Neural crest cell (in vitro differentiated cells): Measurements from ENCODE around the gene PEX5L. TPM values are rescaled to one million over a fixed set of nuclear protein-coding genes. Genes with fewer than 3 reads are reported as not detected.

Experiments
- DNase-seq: peaks from one replicate; pipeline ENCODE4 v3.0.0; 2021; ENCODE audit warnings: low read depth, mixed read lengths, low spot score
- H3K27ac Mint-ChIP-seq: one replicate; pipeline ENCODE4 v1.8.0; 2021; ENCODE audit warnings: mild to moderate bottlenecking, mixed read lengths; ENCODE audit not compliant: unreplicated experiment
- H3K27me3 Mint-ChIP-seq: 2 replicates; pipeline ENCODE4 v1.8.0; 2021; ENCODE audit warnings: low read depth, mild to moderate bottlenecking, mixed read lengths
- H3K36me3 Mint-ChIP-seq: 2 replicates; pipeline ENCODE4 v1.8.0; 2021; ENCODE audit warnings: low read depth, mild to moderate bottlenecking, mixed read lengths
- H3K4me1 Mint-ChIP-seq: 2 replicates; pipeline ENCODE4 v1.8.0; 2021; ENCODE audit warnings: mixed read lengths
- H3K4me3 Mint-ChIP-seq: one replicate; pipeline ENCODE4 v1.8.0; 2021; ENCODE audit warnings: mild to moderate bottlenecking, mixed read lengths
- H3K9me3 Mint-ChIP-seq: 2 replicates; pipeline ENCODE4 v1.8.0; 2021; ENCODE audit warnings: mixed read lengths
- CTCF ChIP-seq: fragments of 200-600 bp; sonication (generic); conservative IDR thresholded peaks from 2 replicates; pipeline ENCODE4 v1.5.0; 2021; ENCODE audit warnings: antibody characterized with exemption, mild to moderate bottlenecking
- total RNA-seq: library from RNA; stranded (reverse); gene quantifications from 2 replicates; pipeline ENCODE4 v1.2.1, GENCODE V29; 2021

PEX5L gene
- total RNA-seq, 1 donor from 2014 or later: 0.96 TPM

DNA sequence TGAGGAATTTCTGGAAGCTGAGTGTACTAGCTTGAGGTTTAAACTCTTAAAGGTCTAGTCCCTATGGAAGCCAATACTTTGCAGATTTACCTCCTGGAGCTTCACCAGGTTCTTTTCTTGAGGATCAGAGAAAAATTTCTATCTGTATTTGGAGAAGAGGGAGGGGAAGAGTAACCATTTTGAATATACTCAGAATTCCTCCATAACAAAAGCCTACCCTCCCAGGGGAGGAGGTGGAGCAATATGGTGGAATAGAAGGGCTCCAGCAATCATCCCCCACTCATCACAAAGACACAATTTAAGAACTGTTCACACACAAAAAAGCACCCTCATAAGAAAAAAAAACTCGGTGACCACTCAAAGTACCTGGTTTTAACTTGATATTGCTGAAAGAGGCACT is 36.0 kb upstream of the PEX5L start:
- no peak for DNase-seq
- no peak overlapping the region for H3K4me3 Mint-ChIP-seq
- H3K27me3 Mint-ChIP-seq: no peaks in the 10 kb centered on the region
- H3K36me3 Mint-ChIP-seq: no peaks in the 10 kb centered on the region
- TF ChIP-seq CTCF: no peak
- H3K27ac Mint-ChIP-seq: no peak overlapping the region
- H3K4me1 Mint-ChIP-seq: no peaks in the 10 kb centered on the region
- H3K9me3 Mint-ChIP-seq: peaks cover 8% of the 10 kb centered on the region

DNA sequence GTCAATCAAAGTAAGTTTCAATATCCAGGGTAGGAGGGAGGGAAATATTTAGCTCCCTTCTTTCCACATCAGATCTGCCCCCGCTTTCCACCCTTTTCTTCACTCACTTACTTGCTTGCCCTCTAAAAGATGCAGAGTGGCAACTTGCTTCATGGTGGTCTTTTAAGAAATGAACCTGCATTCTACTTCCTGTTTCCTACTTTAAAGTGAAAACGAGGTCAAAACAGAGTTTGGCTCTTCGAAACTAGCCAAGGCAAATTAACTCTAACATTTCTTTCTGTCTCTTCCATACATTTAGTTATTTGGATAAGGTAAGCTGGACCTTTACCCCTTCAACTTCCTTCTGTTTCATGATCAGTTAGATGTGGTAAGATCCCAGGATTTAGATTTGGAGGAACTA is 34.2 kb upstream of the PEX5L start:
- DNase-seq: no peak
- Mint-ChIP-seq H3K4me3 (no peak overlapping the region), H3K27ac (no peak overlapping the region), H3K9me3 (peaks cover 3% of the 10 kb centered on the region), H3K4me1 (no peaks in the 10 kb centered on the region), H3K27me3 (no peaks in the 10 kb centered on the region), H3K36me3 (no peaks in the 10 kb centered on the region)
- no peak for TF ChIP-seq CTCF

GRCh38 chr3:180068023-180068422 is 31.3 kb upstream of the PEX5L start:
- no peak overlapping the region for H3K27ac Mint-ChIP-seq
- H3K27me3 Mint-ChIP-seq: no peaks in the 10 kb centered on the region
- no peak overlapping the region for H3K4me3 Mint-ChIP-seq
- DNase-seq: no peak
- H3K36me3 Mint-ChIP-seq: no peaks in the 10 kb centered on the region
- no peaks in the 10 kb centered on the region for H3K9me3 Mint-ChIP-seq
- H3K4me1 Mint-ChIP-seq: no peaks in the 10 kb centered on the region
- TF ChIP-seq CTCF: no peak

- H3K9me3 Mint-ChIP-seq: no peaks in the 10 kb centered on the region
- H3K27ac Mint-ChIP-seq: no peak overlapping the region
These were observed 29.9 kb upstream of the PEX5L start for GRCh38 chr3:180066598-180066997.

GRCh38 chr3:180063783-180064182 is 27.0 kb upstream of the PEX5L start:
- H3K27me3 Mint-ChIP-seq: peaks cover 4% of the 10 kb centered on the region
- H3K9me3 Mint-ChIP-seq: no peaks in the 10 kb centered on the region
- DNase-seq: no peak
- no peak overlapping the region for H3K4me3 Mint-ChIP-seq
- H3K36me3 Mint-ChIP-seq: no peaks in the 10 kb centered on the region
- no peaks in the 10 kb centered on the region for H3K4me1 Mint-ChIP-seq
- no peak overlapping the region for H3K27ac Mint-ChIP-seq
- TF ChIP-seq CTCF: no peak

More at GRCh38 chr3:180066598-180066997, 29.9 kb upstream of the PEX5L start:
- no peak overlapping the region for H3K4me3 Mint-ChIP-seq
- H3K4me1 Mint-ChIP-seq: no peaks in the 10 kb centered on the region
- no peak for DNase-seq
- H3K27me3 Mint-ChIP-seq: no peaks in the 10 kb centered on the region
- no peak for TF ChIP-seq CTCF
- H3K36me3 Mint-ChIP-seq: no peaks in the 10 kb centered on the region

DNA sequence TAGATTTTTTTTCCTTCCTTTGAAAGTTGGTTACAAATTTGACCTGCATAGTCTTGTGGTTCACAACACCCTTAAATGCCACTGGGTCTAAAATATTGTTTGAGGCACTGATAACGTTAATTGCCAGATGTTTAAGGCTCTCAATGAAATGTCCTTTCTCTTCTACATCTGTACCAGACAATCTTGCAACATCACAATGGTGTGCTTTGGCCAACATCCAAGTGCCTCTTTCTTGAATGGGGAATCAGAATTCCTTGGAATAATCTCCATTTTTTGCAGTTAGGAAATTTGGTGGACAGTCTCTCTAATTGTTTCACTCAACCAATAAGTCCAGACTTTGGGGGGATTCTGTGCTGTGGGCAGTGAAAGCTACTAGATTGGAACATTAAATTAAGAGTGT is 26.0 kb upstream of the PEX5L start:
- Mint-ChIP-seq H3K4me1 (no peaks in the 10 kb centered on the region), H3K36me3 (no peaks in the 10 kb centered on the region), H3K27ac (no peak overlapping the region), H3K9me3 (no peaks in the 10 kb centered on the region), H3K27me3 (peaks cover 4% of the 10 kb centered on the region), H3K4me3 (no peak overlapping the region)
- DNase-seq: no peak
- TF ChIP-seq CTCF: no peak
